PC-3 (cell line): ENCODE measurements around the gene HOXC13. TPM values are rescaled to one million over a fixed set of nuclear protein-coding genes. Genes with fewer than 3 reads are reported as not detected.

Source experiments
- ATAC-seq: fragments of 200-7000 bp; cut with Tn5 transposase; 2 replicates; pipeline ENCODE4 v1.9.1; 2020; ENCODE audit warnings: mild to moderate bottlenecking, moderate library complexity
- BruUV-seq: library from RNA; stranded (reverse); fragments of 400-500 nt; replicated peaks from 2 replicates; lab custom pipeline; 2021; lab: Mats Ljungman, UMichigan
- CTCF ChIA-PET: fragments of 300-600 bp; sonication (Branson Sonifier 250); formaldehyde crosslinking; loops from one replicate; lab custom pipeline; 2022; ENCODE audit warnings: antibody characterized with exemption; lab: Charles Lee
- POLR2A ChIA-PET: fragments of 300-600 bp; sonication (Branson Sonifier 250); formaldehyde crosslinking; loops from one replicate; lab custom pipeline; 2022; ENCODE audit warnings: antibody characterized with exemption; ENCODE audit not compliant: unreplicated experiment; lab: Charles Lee
- DNase-seq: peaks from one replicate; pipeline ENCODE4 v3.0.0-alpha.2; 2015
- H2AFZ ChIP-seq: fragments of 300-600 bp; sonication (generic); 2 replicates; pipeline ENCODE4 v1.6.0; 2016; ENCODE audit warnings: antibody characterized with exemption, low read length
- H3F3A ChIP-seq: fragments of 300-600 bp; sonication (generic); one replicate; pipeline ENCODE4 v1.6.0; 2017; ENCODE audit warnings: antibody characterized with exemption, low read length, control low read depth, mild to moderate bottlenecking; ENCODE audit not compliant: unreplicated experiment
- H3K27ac ChIP-seq: fragments of 300-600 bp; sonication (generic); 2 replicates; pipeline ENCODE4 v1.5.1; 2016; ENCODE audit warnings: mild to moderate bottlenecking, low read length
- H3K27me3 ChIP-seq: fragments of 300-600 bp; sonication (generic); 2 replicates; pipeline ENCODE4 v1.6.1; 2016; ENCODE audit warnings: low read length, mixed read lengths
- H3K36me3 ChIP-seq: fragments of 300-600 bp; sonication (generic); 2 replicates; pipeline ENCODE4 v1.6.1; 2016; ENCODE audit warnings: low read depth, mixed run types, low read length, mixed read lengths
- H3K4me1 ChIP-seq: fragments of 300-600 bp; sonication (generic); 2 replicates; pipeline ENCODE4 v1.5.1; 2016; ENCODE audit warnings: low read length; ENCODE audit not compliant: insufficient read depth
- H3K4me2 ChIP-seq: fragments of 300-600 bp; sonication (generic); 2 replicates; pipeline ENCODE4 v1.6.0; 2016; ENCODE audit warnings: low read length
- H3K4me3 ChIP-seq: fragments of 300-600 bp; sonication (generic); 2 replicates; pipeline ENCODE4 v1.5.1; 2016; ENCODE audit warnings: mild to moderate bottlenecking, low read length, mixed read lengths
- H3K79me2 ChIP-seq: fragments of 300-600 bp; sonication (generic); 2 replicates; pipeline ENCODE4 v1.6.1; 2017; ENCODE audit warnings: low read length, mixed read lengths
- H3K9ac ChIP-seq: fragments of 300-600 bp; sonication (generic); 2 replicates; pipeline ENCODE4 v1.6.0; 2016; ENCODE audit warnings: mild to moderate bottlenecking, low read length
- H3K9me2 ChIP-seq: fragments of 300-600 bp; sonication (generic); replicated peaks from 2 replicates; pipeline ENCODE4 v1.6.1; 2016; ENCODE audit warnings: mixed run types, low read length, mixed read lengths
- H3K9me3 ChIP-seq: fragments of 300-600 bp; sonication (generic); 2 replicates; pipeline ENCODE4 v1.6.1; 2016; ENCODE audit warnings: low read length, mixed read lengths
- H4K20me1 ChIP-seq: fragments of 300-600 bp; sonication (generic); 2 replicates; pipeline ENCODE4 v1.6.1; 2016; ENCODE audit warnings: low read length, mixed read lengths
- EZH2 ChIP-seq: fragments of 300-600 bp; sonication (generic); IDR thresholded peaks from one replicate; pipeline ENCODE4 v1.6.1; 2017; ENCODE audit warnings: antibody characterized with exemption, mild to moderate bottlenecking, low read length; ENCODE audit not compliant: unreplicated experiment
- EZH2phosphoT487 ChIP-seq: fragments of 300-600 bp; sonication (generic); IDR thresholded peaks from 2 replicates; pipeline ENCODE4 v1.6.1; 2018; ENCODE audit warnings: mild to moderate bottlenecking, antibody characterized with exemption, low read length, borderline replicate concordance
- intact Hi-C: fragments of 100-400 bp; cut with micrococcal nuclease; formaldehyde crosslinking; loops from 2 replicates; pipeline ENCODE4 v1.9.0; 2023
- total RNA-seq: library from RNA; depleted of rRNA; stranded (reverse); fragments of >200 nt; gene quantifications from 2 replicates; pipeline ENCODE4 v1.2.3, GENCODE V29; 2014
- TF ChIP-seq, protein P1 (sequence below): fragments of 300-600 bp; sonication (generic); conservative IDR thresholded peaks from 2 replicates; pipeline ENCODE4 v1.5.1; 2017; ENCODE audit warnings: antibody characterized with exemption, low read depth, mild to moderate bottlenecking, low read length

HOXC13 gene
- total RNA-seq, 1 experiment from 2014 or later, result 9.0 TPM

DNA sequence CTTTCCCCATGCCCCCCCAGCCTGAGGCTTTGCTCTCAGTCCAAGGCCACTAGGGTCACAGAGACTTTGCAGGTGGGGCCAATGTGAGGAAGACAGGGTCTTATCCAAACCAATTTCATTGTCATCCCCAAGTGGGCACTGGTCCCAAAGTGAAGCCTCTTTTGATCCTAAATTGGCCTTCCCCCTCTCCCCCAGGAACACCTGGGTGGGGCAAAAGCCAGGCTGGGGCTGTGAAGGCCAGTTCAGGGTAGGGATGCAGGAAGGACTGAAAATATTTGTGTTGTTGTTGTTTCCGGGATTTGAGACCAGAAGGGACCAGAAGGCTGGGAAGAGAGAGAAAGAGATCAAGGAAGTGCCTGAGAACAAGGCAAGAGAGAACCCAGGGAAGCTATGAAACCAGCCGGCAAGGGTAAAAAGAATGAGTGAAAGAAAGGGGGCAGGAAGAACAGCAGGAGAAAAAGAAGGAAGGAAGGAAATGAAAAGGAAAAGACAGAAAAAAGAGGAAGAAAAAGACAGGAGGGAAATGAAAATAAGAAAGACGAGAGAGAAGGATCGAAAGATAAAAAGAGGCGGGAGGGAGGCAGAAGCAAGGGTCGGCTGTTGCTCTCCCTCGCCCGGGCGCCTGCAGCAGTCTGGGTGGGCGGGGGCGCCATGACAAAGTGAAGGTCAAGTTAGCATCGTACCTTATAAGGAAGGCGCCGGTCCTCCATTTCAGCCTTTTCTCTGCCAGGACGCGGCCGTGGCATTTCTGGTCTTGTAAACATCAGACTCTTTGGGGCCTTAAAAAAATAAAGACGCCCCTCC, 26.9 kb downstream of the HOXC13 start:
- BruUV-seq, result no TSS peak
- H3K36me3 ChIP-seq, result no peaks in the 10 kb centered on the region
- H3K79me2 ChIP-seq, result no peaks in the 10 kb centered on the region
- no peaks in the 10 kb centered on the region for H3K9me2 ChIP-seq
- intact Hi-C loops, result no loop called here
- no peak for ATAC-seq
- no peaks in the 10 kb centered on the region for H3F3A ChIP-seq
- no peaks in the 10 kb centered on the region for H3K9me3 ChIP-seq
- no peak for DNase-seq
- no peaks in the 10 kb centered on the region for H4K20me1 ChIP-seq
- H2AFZ ChIP-seq, result no peak overlapping the region
- H3K4me1 ChIP-seq, result no peaks in the 10 kb centered on the region
- ChIA-PET POLR2A (no interaction called here), CTCF (no interaction called here)
- no peak overlapping the region for H3K4me3 ChIP-seq
- H3K9ac ChIP-seq, result no peak overlapping the region
- no peak overlapping the region for H3K27ac ChIP-seq
- no peaks in the 10 kb centered on the region for H3K27me3 ChIP-seq
- H3K4me2 ChIP-seq, result no peak overlapping the region
- TF ChIP-seq EZH2phosphoT487 (no peak), EZH2 (no peak)
- TF ChIP-seq, protein P1, sequence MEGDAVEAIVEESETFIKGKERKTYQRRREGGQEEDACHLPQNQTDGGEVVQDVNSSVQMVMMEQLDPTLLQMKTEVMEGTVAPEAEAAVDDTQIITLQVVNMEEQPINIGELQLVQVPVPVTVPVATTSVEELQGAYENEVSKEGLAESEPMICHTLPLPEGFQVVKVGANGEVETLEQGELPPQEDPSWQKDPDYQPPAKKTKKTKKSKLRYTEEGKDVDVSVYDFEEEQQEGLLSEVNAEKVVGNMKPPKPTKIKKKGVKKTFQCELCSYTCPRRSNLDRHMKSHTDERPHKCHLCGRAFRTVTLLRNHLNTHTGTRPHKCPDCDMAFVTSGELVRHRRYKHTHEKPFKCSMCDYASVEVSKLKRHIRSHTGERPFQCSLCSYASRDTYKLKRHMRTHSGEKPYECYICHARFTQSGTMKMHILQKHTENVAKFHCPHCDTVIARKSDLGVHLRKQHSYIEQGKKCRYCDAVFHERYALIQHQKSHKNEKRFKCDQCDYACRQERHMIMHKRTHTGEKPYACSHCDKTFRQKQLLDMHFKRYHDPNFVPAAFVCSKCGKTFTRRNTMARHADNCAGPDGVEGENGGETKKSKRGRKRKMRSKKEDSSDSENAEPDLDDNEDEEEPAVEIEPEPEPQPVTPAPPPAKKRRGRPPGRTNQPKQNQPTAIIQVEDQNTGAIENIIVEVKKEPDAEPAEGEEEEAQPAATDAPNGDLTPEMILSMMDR, result no peak

DNA sequence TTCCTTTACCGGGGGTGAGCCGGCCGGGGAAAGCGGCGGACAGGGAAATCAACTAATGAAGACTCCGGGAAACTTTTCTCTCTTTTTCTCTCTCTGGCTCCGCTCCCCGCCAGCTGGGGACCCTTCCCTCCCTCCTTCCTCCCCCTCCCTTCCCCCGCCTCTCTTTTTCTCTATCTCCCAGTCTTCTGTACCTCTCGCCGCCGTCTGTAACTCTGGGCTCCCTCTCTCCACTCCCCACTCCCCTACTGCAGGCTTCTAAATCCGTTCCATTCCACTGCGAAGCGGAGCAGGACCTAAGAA, 27.4 kb downstream of the HOXC13 start:
- no peak for TF ChIP-seq EZH2
- no peak for TF ChIP-seq EZH2phosphoT487
- TF ChIP-seq, protein P1, result no peak
- Histone ChIP-seq H3K4me2 (no peak overlapping the region), H3K27me3 (no peaks in the 10 kb centered on the region), H3K79me2 (no peaks in the 10 kb centered on the region), H3K27ac (no peak overlapping the region), H2AFZ (no peak overlapping the region), H3K9me3 (no peaks in the 10 kb centered on the region), H3F3A (no peaks in the 10 kb centered on the region), H3K4me3 (no peak overlapping the region), H4K20me1 (no peaks in the 10 kb centered on the region), H3K9ac (no peak overlapping the region), H3K4me1 (no peaks in the 10 kb centered on the region), H3K36me3 (no peaks in the 10 kb centered on the region), H3K9me2 (no peaks in the 10 kb centered on the region)
- ATAC-seq (no peak), DNase-seq (no peak)
- CTCF ChIA-PET, result no interaction called here
- no TSS peak for BruUV-seq
- intact Hi-C loops, result no loop called here
- POLR2A ChIA-PET, result no interaction called here

DNA sequence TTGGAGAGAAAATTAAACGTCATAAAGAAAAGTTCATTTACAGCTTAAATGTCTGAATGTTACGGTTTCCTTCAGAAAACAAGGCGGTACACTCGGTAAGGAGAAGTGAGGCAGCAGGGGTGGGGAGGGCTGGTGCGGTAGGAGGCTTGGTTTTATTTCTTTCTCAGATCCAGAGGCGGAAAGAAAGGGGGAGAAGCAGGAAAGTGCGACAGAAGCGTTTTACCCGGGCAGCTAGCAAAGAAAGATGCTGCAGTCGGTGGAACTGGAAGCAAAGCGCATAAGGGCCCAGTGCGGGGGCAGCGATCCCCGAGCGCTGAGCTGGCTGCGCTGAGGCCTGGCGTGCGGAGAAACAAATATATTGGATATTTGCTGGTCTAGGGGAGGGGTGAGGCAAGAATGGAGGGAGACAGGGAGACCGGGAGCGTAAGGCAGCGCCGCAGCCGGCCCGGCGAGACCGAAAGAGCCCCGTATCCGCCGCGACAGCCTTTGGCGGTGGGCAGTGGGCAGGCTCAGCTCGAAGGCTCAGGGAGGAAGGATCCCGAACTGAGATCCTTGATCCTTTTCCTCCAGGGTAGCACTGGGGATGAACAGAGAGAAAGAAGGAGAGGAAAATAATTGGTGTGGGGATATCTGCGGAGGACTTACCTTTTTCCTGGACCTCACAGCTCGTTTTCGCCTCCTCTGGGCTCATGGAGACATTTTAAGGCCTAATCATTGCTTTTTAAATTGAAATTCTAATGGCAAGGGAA, 27.9 kb downstream of the HOXC13 start:
- POLR2A ChIA-PET, result no interaction called here

More for the DNA sequence above, 27.9 kb downstream of the HOXC13 start:
- intact Hi-C loops, result no loop called here
- Histone ChIP-seq H4K20me1 (no peaks in the 10 kb centered on the region), H3K9me2 (no peaks in the 10 kb centered on the region), H2AFZ (no peak overlapping the region), H3K9me3 (no peaks in the 10 kb centered on the region), H3K4me1 (no peaks in the 10 kb centered on the region), H3K27ac (no peak overlapping the region), H3K79me2 (no peaks in the 10 kb centered on the region), H3K36me3 (no peaks in the 10 kb centered on the region), H3K4me3 (no peak overlapping the region), H3K27me3 (no peaks in the 10 kb centered on the region), H3F3A (no peaks in the 10 kb centered on the region), H3K9ac (no peak overlapping the region), H3K4me2 (no peak overlapping the region)
- CTCF ChIA-PET, result no interaction called here
- DNase-seq, result no peak
- no TSS peak for BruUV-seq
- ATAC-seq, result no peak
- TF ChIP-seq EZH2phosphoT487 (no peak), EZH2 (no peak)
- TF ChIP-seq, protein P1, result no peak
